Activated CD8-positive, alpha-beta T cell treated with anti-CD3 and anti-CD28 coated beads, Interleukin-2, amount 10 ng/mL, durations not matched to agents 7 days and 5 days (primary cell): ENCODE results near the gene SEPHS2. TPM values are rescaled to one million over a fixed set of nuclear protein-coding genes. Genes with fewer than 3 reads are reported as not detected.
"Not testable (repeated sequence)": the region's sequence is repeated elsewhere in the genome, so short reads cannot be mapped to it uniquely, and the experiment has no call there.

Experiments used
- ATAC-seq: fragments of 150-1000 bp; cut with Tn5 transposase; one replicate; pipeline ENCODE4 v1.10.0; 2021; ENCODE audit warnings: moderate library complexity
- CTCF ChIA-PET: fragments of 350-600 bp; sonication (Branson Sonifier 250); formaldehyde crosslinking; loops from one replicate; lab custom pipeline; 2021; ENCODE audit warnings: antibody characterized with exemption; lab: Charles Lee
- POLR2A ChIA-PET: fragments of 350-600 bp; sonication (Branson Sonifier 250); formaldehyde crosslinking; loops from one replicate; lab custom pipeline; 2021; ENCODE audit warnings: antibody characterized with exemption; lab: Charles Lee
- DNase-seq: peaks from one replicate; pipeline ENCODE4 v3.0.0-alpha.2; 2020
- H3K27ac Mint-ChIP-seq: one replicate; pipeline ENCODE4 v1.8.0; 2021; ENCODE audit warnings: mild to moderate bottlenecking, mixed read lengths
- H3K27me3 Mint-ChIP-seq: one replicate; pipeline ENCODE4 v1.8.0; 2021; ENCODE audit warnings: low read depth, mixed read lengths
- H3K36me3 Mint-ChIP-seq: one replicate; pipeline ENCODE4 v1.8.0; 2021; ENCODE audit warnings: low read depth, mixed read lengths
- H3K4me1 Mint-ChIP-seq: one replicate; pipeline ENCODE4 v1.8.0; 2021; ENCODE audit warnings: low read depth, mixed read lengths
- H3K4me3 Mint-ChIP-seq: one replicate; pipeline ENCODE4 v1.8.0; 2021; ENCODE audit warnings: mild to moderate bottlenecking, mixed read lengths
- H3K9me3 Mint-ChIP-seq: one replicate; pipeline ENCODE4 v1.8.0; 2022; ENCODE audit warnings: mixed read lengths; ENCODE audit not compliant: insufficient read depth
- total RNA-seq, 2 experiments: library from RNA; stranded (reverse); gene quantifications; one replicate each; pipeline ENCODE4 v1.2.3, GENCODE V29; 2021

The SEPHS2 gene
- total RNA-seq, 2 experiments from 2014 or later, result 64.6 to 68.7 TPM

DNA sequence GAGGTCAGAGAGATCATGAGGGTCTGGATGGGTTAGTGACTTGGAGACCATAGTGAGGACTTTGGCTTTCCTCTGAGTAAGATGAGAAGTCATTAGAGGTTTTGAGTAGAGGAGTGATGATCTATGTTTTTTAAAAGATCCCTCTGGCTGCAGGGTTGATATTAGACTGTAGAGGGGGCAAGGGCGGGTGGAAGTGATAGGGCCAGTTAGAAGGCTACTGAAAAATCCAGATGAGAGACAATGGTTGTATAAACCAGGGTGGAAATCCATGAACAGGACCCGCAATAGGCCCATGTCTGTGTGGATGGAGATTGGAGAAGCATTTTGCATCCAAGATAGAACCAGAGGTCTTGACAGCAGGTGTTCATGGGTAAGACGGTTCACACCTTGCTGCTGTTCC is 36.7 kb upstream of the SEPHS2 start:
- DNase-seq, result no peak
- ChIA-PET POLR2A (interaction anchor here (1.3 to 1.6 kb wide), 2 partner anchors 9 to 43 kb away, joined by 5 to 6 read pairs; no protein-coding TSS in a partner anchor), CTCF (interaction anchor here (1.1 to 3.6 kb wide), 4 partner anchors 9 to 52 kb away, joined by 3 to 20 read pairs (median 6); partner anchors contain the start of gene DCTPP1)
- Mint-ChIP-seq H3K4me1 (peaks cover 63% of the 10 kb centered on the region), H3K27me3 (no peaks in the 10 kb centered on the region), H3K36me3 (peaks cover 74% of the 10 kb centered on the region), H3K9me3 (no peaks in the 10 kb centered on the region), H3K4me3 (no peak overlapping the region), H3K27ac (peak overlapping the region; percentile 40)
- ATAC-seq, result no peak

DNA sequence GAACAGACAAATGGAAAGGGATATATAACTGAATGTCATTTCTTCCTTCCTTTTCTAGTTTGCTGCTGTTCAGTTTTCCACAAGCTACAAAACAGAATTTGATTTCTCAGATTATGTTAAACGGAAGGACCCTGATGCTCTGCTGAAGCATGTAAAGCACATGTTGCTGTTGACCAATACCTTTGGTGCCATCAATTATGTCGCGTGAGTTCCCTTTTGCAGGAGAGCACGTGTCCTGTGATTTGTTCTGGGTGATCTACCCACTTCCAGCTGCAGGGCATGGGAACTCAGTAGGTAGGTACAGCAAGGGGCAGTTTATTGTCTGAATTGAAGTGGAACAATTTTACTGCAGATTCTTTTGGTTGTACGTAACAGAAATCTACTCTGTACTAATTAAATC is 35.7 kb upstream of the SEPHS2 start:
- Mint-ChIP-seq H3K27ac (peak overlapping the region; percentile 52), H3K36me3 (peaks cover 76% of the 10 kb centered on the region), H3K4me3 (no peak overlapping the region), H3K9me3 (no peaks in the 10 kb centered on the region), H3K4me1 (peaks cover 66% of the 10 kb centered on the region), H3K27me3 (no peaks in the 10 kb centered on the region)
- DNase-seq, result no peak
- ChIA-PET CTCF (interaction anchor here (0.8 to 3.7 kb wide), 7 partner anchors 15 to 117 kb away, joined by 3 to 20 read pairs (median 5); partner anchors contain the start of genes DCTPP1 and SEPHS2), POLR2A (interaction anchor here (0.6 to 2.0 kb wide), 11 partner anchors 9 to 129 kb away, joined by 3 to 8 read pairs (median 5); partner anchors contain the start of genes DCTPP1, ITGAL and ZNF689)
- no peak for ATAC-seq

DNA sequence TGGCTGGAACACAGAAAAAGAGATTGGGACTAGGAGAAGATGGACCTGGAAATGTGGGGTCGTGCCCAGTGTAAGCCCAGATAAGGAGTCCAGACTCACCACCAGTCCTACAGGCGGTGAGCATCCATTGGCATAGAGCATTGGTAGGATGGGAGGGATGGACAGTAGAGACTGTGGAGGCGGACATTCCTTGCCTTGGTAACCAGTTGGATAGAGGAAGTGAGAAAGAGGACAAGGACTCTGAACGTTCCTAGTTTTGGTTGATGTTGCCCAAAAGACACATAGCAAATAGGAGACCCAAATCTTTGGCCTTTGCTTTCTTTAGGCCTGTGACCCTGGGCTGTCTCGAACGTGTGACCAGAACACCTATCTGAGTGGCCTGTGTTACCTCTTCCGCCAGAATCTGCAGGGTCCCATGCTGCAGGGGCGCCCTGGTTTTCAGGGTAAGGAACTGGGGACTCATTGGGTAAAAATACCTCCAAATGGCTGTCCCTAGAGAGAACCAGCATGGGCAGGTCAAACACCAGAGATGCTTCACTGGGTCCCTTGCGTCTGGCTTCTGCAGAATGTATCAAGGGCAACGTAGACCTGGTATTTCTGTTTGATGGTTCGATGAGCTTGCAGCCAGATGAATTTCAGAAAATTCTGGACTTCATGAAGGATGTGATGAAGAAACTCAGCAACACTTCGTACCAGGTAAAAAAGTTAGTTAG is 33.2 kb upstream of the SEPHS2 start:
- peak overlapping the region; percentile 34 for H3K4me3 Mint-ChIP-seq
- peaks cover 78% of the 10 kb centered on the region for H3K36me3 Mint-ChIP-seq
- H3K4me1 Mint-ChIP-seq, result peaks cover 70% of the 10 kb centered on the region
- ATAC-seq, result no peak
- H3K27ac Mint-ChIP-seq, result peak overlapping the region; percentile 80
- H3K27me3 Mint-ChIP-seq, result no peaks in the 10 kb centered on the region
- ChIA-PET POLR2A (interaction anchor here (1.0 to 2.1 kb wide), 5 partner anchors 12 to 57 kb away, joined by 4 to 11 read pairs (median 6); no protein-coding TSS in a partner anchor), CTCF (interaction anchor here (1.4 to 3.7 kb wide), 3 partner anchors 29 to 136 kb away, joined by 3 to 20 read pairs (median 19); partner anchors contain the start of gene DCTPP1)
- no peak for DNase-seq
- H3K9me3 Mint-ChIP-seq, result no peaks in the 10 kb centered on the region

DNA sequence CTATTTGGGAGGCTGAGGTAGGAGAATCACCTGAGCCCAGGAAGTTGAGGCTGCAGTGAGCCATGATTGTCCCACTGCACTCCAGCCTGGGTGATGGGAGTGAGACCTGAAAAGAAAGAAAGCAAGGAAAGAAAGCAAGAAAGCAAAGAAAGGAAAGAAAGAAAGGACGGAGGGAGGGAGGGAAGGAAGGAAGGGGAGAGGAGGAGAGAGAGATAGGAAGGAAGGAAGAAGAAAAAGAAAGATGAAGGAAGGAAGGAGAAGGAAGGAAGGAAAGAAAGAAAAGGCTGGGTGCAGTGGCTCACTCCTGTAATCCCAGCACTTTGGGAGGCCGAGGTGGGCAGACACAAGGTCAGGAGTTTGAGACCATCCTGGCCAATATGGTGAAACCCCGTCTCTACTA is 32.1 kb upstream of the SEPHS2 start:
- not testable (repeated sequence) for H3K9me3 Mint-ChIP-seq, DNase-seq, H3K4me3 Mint-ChIP-seq, H3K27me3 Mint-ChIP-seq, ATAC-seq
- Mint-ChIP-seq H3K36me3 (peaks cover 80% of the 10 kb centered on the region), H3K4me1 (peaks cover 62% of the 10 kb centered on the region), H3K27ac (peak overlapping the region; percentile 77)
- POLR2A ChIA-PET, result interaction anchor here (2.9 kb wide), 1 partner anchor 28 kb away, joined by 20 read pairs; no protein-coding TSS in a partner anchor
- CTCF ChIA-PET, result interaction anchor here (1.2 to 10.5 kb wide), 3 partner anchors 9 to 47 kb away, joined by 3 to 139 read pairs (median 80); partner anchors contain the start of genes DCTPP1 and SEPHS2

DNA sequence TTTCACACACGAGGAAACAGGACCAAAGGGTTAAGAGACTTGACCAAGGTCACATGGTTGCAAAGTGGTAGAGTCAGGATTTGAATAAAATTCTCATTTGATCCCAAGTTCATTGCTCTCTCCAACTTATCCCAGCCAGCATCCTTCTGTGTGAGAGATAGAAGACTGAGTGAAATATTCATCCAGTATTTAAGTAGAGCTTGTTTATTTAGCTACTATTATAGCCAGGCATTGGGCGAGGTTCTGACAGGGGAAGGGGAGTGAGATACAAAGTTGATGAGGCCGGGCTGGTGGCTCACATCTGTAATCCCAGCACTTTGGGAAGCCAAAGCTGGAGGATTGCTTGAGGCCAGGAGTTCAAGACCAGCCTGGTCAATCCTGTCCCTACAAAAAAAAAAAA is 31.3 kb upstream of the SEPHS2 start:
- DNase-seq, result no peak
- H3K4me3 Mint-ChIP-seq, result no peak overlapping the region
- ATAC-seq, result no peak
- no peaks in the 10 kb centered on the region for H3K9me3 Mint-ChIP-seq
- peaks cover 77% of the 10 kb centered on the region for H3K36me3 Mint-ChIP-seq
- CTCF ChIA-PET, result interaction anchor here (1.2 to 10.5 kb wide), 3 partner anchors 10 to 47 kb away, joined by 3 to 139 read pairs (median 80); partner anchors contain the start of genes DCTPP1 and SEPHS2
- H3K4me1 Mint-ChIP-seq, result peaks cover 60% of the 10 kb centered on the region
- POLR2A ChIA-PET, result interaction anchor here (1.8 to 2.9 kb wide), 2 partner anchors 17 to 27 kb away, joined by 8 to 20 read pairs; no protein-coding TSS in a partner anchor
- H3K27me3 Mint-ChIP-seq, result no peaks in the 10 kb centered on the region
- H3K27ac Mint-ChIP-seq, result peak overlapping the region; percentile 77

DNA sequence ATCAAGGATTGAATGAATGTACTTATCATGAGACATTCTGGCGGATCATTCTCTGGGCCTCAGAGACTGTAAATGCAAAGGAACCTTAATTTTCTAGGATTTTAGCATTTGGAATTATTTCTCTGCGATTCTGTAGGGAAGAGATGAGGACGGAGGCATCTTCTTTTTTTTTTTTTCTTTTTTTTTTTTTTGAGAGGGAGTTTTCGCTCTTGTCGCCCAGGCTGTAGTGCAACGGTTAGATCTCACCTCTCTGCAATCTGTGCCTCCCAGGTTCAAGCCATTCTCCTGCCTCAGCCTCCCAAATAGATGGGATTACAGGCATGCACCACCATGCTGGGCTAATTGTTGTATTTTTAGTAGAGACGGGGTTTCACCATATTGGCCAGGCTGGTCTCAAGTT is 29.0 kb upstream of the SEPHS2 start:
- ATAC-seq (no peak), DNase-seq (no peak)
- Mint-ChIP-seq H3K4me1 (peaks cover 65% of the 10 kb centered on the region), H3K27ac (peak overlapping the region; percentile 74), H3K9me3 (no peaks in the 10 kb centered on the region), H3K27me3 (no peaks in the 10 kb centered on the region), H3K4me3 (peak overlapping the region; percentile 98), H3K36me3 (peaks cover 59% of the 10 kb centered on the region)
- CTCF ChIA-PET, result interaction anchor here (0.6 to 10.5 kb wide), 6 partner anchors 9 to 124 kb away, joined by 3 to 139 read pairs (median 5); partner anchors contain the start of genes DCTPP1 and SEPHS2
- POLR2A ChIA-PET, result interaction anchor here (0.9 to 7.7 kb wide), 9 partner anchors 9 to 40 kb away, joined by 3 to 206 read pairs (median 5); no protein-coding TSS in a partner anchor

DNA sequence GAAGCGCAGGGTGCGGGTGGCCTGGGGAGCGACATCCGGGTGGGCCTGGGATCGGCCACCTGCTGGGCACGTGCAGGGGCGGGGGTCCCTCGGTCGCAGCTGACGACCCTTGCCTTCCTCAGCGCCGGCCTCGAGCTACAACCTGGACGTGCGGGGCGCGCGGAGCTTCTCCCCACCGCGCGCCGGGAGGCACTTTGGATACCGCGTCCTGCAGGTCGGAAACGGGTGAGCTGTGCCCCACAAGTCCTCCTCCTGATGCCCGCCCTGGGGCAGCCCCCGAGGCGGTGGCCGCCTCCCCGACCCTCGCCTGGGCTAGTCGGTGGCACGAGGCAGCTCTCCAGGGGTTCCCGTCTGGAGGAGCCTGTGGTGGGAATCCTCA is 28.4 kb upstream of the SEPHS2 start:
- Mint-ChIP-seq H3K27ac (peak overlapping the region; percentile 95), H3K4me3 (peak overlapping the region; percentile 98), H3K27me3 (no peaks in the 10 kb centered on the region), H3K36me3 (peaks cover 55% of the 10 kb centered on the region), H3K9me3 (no peaks in the 10 kb centered on the region), H3K4me1 (peaks cover 68% of the 10 kb centered on the region)
- DNase-seq (no peak), ATAC-seq (no peak)
- POLR2A ChIA-PET, result interaction anchor here (0.7 to 7.7 kb wide), 18 partner anchors 9 to 220 kb away, joined by 3 to 206 read pairs (median 5); partner anchors contain the start of genes DCTPP1, SEPHS2, SEPTIN1 and ZNF689
- CTCF ChIA-PET, result interaction anchor here (0.6 to 10.5 kb wide), 6 partner anchors 9 to 110 kb away, joined by 3 to 139 read pairs (median 42); partner anchors contain the start of genes DCTPP1 and SEPHS2

DNA sequence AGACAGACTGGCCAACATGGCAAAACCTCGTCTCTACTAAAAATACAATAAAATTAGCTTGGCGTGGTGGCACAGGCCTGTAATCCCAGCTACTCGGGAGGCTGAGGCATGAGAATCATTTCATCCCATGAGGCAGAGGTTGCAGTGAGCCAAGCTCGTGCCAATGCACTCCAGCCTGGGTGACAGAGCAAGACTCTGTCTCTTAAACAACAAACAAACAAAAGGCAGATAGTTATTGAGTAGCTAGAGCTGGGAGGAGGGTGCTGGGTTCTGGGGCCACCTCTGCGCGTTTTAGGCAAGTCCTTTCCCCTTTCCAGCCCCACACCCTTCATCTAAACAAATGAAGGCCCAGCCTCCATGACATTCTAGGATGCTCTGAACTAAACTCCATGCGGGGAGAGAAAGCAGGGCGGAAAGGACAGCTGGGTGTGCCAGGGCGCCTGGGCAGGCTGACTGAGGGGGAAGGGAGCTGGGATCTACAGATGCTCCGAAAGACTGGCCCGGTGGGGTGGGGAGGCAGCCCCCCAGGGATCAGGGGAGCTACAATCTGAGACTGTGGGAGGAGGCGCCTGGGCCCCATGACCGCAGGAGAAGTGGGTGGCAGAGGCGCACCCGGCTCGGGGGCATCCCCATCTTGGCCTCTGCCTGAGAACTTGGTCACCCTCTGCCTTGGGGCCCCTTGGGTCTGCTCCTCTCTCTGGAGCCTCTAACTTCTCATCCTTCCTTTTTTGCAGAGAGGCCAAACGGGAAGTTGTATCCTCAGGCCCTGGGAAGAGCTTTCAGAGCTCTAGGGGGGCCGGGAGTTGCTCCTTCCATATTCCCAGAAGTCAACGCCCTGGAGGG is 27.8 kb upstream of the SEPHS2 start:
- CTCF ChIA-PET, result interaction anchor here (1.2 to 10.5 kb wide), 7 partner anchors 10 to 111 kb away, joined by 3 to 139 read pairs (median 5); partner anchors contain the start of genes DCTPP1 and SEPHS2
- H3K36me3 Mint-ChIP-seq, result peaks cover 49% of the 10 kb centered on the region
- ATAC-seq, result peak; percentile 22

DNA sequence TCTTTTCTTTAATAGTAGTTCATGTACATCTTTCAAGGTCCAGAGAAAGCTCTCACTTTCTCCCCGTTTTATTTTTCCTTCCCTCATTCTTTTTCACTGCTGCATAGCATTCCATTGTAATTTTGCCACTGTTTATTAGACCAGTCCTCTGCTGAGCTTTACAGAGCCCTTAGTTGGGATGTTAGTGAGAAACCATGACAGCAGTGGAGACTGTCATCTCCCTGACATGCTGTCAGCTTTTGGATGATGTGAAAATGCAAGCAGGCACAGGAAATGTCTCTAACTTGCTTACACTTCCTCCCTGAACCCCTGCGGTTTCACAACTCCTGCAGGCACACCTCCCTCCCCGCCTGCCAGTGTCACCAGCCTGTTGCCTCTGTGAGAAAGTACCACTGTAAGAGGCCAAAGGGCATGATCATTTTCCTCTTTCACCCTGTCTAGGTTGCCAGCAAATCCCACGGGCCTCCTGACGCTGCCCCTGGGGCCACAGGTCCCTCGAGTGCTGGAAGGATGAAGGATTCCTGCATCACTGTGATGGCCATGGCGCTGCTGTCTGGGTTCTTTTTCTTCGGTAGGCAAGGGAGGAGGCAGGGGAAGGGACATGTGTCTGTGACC is 26.8 kb upstream of the SEPHS2 start, which contains the start of gene ITGAL:
TSS of gene ITGAL (plus strand) at position 415 of the 615 bp plus-strand sequence. CDS start at position 511, 96 bp downstream.
- POLR2A ChIA-PET, result interaction anchor here (0.5 to 7.7 kb wide), 14 partner anchors 8 to 86 kb away, joined by 3 to 206 read pairs (median 6); partner anchors contain the start of genes DCTPP1, SEPHS2 and ZNF747
- peak within 1 kb of the TSS; percentile 96 for H3K27ac Mint-ChIP-seq
- H3K4me1 Mint-ChIP-seq, result peaks cover 61% of the 10 kb centered on the region
- CTCF ChIA-PET, result interaction anchor here (0.7 to 10.5 kb wide), 8 partner anchors 12 to 55 kb away, joined by 3 to 139 read pairs (median 4); partner anchors contain the start of genes DCTPP1 and SEPHS2
- ATAC-seq (peak; percentile 85), DNase-seq (peak; percentile 92)
- H3K4me3 Mint-ChIP-seq, result peak within 1 kb of the TSS; percentile 98
- no peaks in the 10 kb centered on the region for H3K9me3 Mint-ChIP-seq
- H3K36me3 Mint-ChIP-seq, result peaks cover 45% of the 10 kb centered on the region
- H3K27me3 Mint-ChIP-seq, result no peaks in the 10 kb centered on the region

More for the DNA sequence above, 27.8 kb upstream of the SEPHS2 start:
- Mint-ChIP-seq H3K27me3 (no peaks in the 10 kb centered on the region), H3K27ac (peak overlapping the region; percentile 95), H3K4me1 (peaks cover 65% of the 10 kb centered on the region), H3K9me3 (no peaks in the 10 kb centered on the region), H3K4me3 (peak overlapping the region; percentile 98)
- POLR2A ChIA-PET, result interaction anchor here (0.7 to 7.7 kb wide), 18 partner anchors 10 to 220 kb away, joined by 3 to 206 read pairs (median 5); partner anchors contain the start of genes DCTPP1, SEPHS2, SEPTIN1 and ZNF689
- DNase-seq, result peak; percentile 57

DNA sequence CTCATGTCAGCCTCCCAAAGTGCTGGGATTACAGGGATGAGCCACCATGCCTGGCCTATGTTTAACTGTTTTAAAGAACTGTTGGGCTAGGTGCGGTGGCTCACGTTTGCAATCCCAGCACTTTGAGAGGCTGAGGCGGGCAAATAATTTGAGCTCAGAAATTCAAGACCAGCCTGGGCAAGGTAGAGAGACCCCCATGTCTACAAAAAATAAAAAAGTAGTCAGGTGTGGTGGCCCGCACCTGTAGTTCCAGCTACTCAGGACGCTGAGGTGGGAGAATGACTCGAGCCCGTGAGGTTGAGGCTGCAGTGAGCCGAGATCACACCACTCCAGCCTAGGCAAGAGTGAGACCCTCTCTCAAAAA is 24.9 kb upstream of the SEPHS2 start:
- DNase-seq, result no peak
- Mint-ChIP-seq H3K9me3 (no peaks in the 10 kb centered on the region), H3K4me3 (peak overlapping the region; percentile 28), H3K4me1 (peaks cover 58% of the 10 kb centered on the region), H3K27me3 (no peaks in the 10 kb centered on the region), H3K27ac (peak overlapping the region; percentile 96), H3K36me3 (peaks cover 29% of the 10 kb centered on the region)
- ATAC-seq, result no peak
- CTCF ChIA-PET, result interaction anchor here (1.5 to 10.5 kb wide), 4 partner anchors 12 to 188 kb away, joined by 3 to 139 read pairs (median 54); partner anchors contain the start of genes DCTPP1, FBRS and SEPHS2
- POLR2A ChIA-PET, result interaction anchor here (0.8 to 7.7 kb wide), 3 partner anchors 13 to 41 kb away, joined by 3 to 206 read pairs (median 27); partner anchors contain the start of gene DCTPP1
